WI38 (cell line): ENCODE results near the gene PCBP3.
"Not testable (repeated sequence)": the region's sequence is repeated elsewhere in the genome, so short reads cannot be mapped to it uniquely, and the experiment has no call there.

ENCODE experiments used
- H3K4me3 ChIP-seq: 2 replicates; pipeline ENCODE4 v1.5.1; 2011; ENCODE audit warnings: low read depth, mild to moderate bottlenecking, control low read depth, low read length
- TF ChIP-seq, protein P1 (sequence below): IDR thresholded peaks from 2 replicates; pipeline ENCODE4 v1.5.1; 2012; ENCODE audit warnings: low read depth, mild to moderate bottlenecking, control low read depth, low read length

The PCBP3 gene

DNA sequence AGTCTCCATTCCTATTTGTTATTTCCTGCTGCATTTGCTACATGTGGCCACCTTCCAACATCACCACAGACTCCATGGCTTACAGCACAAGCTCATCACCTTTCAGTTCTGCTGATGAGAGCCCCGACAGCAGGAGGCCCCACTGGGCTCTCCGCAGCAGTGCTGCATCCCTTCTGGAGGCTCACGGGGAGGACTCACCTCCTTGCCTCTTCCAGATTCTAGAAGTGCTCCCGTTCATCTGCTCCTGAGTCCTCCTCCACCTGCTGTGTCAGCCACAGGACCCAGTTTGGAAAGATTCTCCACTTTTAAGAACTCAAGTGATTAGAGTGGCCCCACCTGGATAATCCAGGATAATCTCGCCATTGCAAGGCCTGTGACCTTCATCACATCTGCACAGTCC lies 167.6 kb downstream of the PCBP3 start:
- TF ChIP-seq, protein P1, sequence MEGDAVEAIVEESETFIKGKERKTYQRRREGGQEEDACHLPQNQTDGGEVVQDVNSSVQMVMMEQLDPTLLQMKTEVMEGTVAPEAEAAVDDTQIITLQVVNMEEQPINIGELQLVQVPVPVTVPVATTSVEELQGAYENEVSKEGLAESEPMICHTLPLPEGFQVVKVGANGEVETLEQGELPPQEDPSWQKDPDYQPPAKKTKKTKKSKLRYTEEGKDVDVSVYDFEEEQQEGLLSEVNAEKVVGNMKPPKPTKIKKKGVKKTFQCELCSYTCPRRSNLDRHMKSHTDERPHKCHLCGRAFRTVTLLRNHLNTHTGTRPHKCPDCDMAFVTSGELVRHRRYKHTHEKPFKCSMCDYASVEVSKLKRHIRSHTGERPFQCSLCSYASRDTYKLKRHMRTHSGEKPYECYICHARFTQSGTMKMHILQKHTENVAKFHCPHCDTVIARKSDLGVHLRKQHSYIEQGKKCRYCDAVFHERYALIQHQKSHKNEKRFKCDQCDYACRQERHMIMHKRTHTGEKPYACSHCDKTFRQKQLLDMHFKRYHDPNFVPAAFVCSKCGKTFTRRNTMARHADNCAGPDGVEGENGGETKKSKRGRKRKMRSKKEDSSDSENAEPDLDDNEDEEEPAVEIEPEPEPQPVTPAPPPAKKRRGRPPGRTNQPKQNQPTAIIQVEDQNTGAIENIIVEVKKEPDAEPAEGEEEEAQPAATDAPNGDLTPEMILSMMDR = no peak
- H3K4me3 ChIP-seq = no peak overlapping the region

DNA sequence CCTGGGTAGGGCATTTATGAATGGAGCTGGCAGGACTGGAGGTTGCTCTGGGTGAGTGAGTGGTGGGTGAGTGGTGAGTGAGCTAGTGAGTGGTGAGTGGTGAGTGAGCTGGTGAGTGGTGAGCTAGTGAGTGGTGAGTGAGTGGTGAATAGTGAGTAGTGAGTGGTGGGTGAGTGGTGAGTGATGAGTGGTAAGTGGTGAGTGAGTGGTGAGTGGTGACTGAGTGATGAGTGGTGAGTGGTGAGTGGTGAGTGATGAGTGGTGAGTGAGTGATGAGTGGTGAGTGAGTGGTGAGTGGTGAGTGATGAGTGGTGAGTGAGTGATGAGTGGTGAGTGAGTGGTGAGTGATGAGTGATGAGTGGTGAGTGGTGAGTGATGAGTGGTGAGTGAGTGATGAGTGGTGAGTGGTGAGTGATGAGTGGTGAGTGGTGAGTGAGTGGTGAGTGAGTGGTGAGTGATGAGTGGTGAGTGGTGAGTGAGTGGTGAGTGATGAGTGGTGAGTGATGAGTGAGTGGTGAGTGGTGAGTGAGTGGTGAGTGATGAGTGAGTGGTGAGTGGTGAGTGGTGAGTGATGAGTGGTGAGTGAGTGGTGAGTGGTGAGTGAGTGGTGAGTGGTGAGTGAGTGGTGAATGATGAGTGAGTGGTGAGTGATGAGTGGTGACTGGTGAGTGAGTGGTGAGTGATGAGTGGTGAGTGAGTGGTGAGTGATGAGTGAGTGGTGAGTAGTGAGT lies 170.8 kb downstream of the PCBP3 start:
- H3K4me3 ChIP-seq = not testable (repeated sequence)

DNA sequence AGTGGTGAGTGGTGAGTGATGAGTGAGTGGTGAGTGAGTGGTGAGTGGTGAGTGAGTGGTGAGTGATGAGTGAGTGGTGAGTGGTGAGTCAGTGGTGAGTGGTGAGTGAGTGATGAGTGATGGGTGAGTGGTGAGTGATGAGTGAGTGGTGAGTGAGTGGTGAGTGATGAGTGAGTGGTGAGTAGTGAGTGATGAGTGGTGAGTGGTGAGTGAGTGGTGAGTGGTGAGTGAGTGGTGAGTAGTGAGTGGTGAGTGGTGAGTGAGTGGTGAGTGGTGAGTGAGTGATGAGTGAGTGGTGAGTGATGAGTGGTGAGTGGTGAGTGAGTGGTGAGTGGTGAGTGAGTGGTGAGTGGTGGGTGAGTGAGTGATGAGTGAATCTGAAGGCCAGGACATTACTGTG lies 172.3 kb downstream of the PCBP3 start:
- not testable (repeated sequence) for H3K4me3 ChIP-seq

DNA sequence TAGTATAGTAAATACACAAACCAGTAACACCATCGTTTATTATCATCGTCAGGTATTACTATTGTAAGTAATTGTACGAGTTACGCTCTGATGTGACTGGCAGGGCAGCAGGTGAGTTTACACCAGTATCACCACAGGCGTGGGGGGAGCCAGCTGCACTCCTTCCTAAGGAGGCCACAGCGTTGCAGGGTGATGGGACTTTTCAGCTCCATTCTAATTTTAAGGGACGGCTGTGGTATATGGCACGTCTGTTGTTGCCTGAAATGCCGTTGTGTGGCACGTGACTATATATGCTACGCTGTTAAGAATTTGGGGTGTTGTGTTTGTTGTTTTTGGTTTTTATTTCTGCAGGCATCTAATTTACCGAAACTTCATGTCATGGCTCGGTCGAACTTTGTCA lies 173.3 kb downstream of the PCBP3 start:
- TF ChIP-seq, protein P1 = no peak
- no peak overlapping the region for H3K4me3 ChIP-seq

DNA sequence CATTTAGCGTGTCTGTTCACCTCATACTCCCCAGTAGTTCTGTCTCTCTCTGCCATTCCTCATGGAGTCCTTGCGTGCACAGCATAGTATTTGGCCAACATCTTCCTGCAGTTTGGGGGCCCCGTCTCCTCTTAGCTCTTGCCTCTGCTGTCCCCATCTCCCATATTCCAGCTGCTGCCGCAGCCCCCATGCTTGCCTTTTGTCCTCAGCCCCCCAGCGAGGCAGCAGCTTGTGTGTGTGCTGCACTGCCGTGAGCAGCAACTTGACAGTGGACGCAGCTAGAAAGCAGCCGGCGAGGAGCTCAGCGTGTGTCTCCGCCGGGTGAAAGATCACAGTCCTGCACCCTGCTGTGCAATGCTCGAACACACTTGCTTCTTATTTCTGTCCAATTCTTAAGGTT lies 173.8 kb downstream of the PCBP3 start:
- H3K4me3 ChIP-seq = no peak overlapping the region
- TF ChIP-seq, protein P1 = no peak

DNA sequence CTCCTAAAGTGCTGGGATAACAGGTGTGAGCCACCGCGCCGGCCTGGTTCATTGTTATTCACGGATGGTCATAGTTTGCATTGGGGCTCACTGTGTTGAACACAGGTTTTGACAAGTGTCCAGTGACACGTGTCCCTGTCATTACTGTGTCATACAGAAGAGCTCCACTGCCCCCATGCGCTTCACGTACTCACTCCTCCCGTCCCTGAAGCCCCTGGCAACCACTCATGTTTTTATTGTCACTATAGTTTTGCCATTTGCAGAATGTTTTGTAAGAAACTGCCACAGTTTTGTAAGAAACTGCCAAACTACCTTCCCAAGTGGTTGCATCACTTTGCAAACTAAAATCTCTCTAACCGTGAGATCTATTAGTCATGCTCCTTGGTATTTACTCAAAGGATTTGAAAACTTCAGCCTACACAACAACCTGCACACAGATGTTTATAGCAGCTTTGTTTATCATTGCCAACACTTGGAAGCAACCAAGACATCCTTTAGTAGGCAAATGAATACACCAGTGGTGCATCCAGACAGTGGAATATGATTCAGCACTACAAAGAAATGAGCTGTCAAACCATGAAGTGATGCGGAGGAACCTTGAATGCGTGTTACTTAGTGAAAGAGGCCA lies 174.9 kb downstream of the PCBP3 start:
- TF ChIP-seq, protein P1 = no peak
- H3K4me3 ChIP-seq = no peak overlapping the region

DNA sequence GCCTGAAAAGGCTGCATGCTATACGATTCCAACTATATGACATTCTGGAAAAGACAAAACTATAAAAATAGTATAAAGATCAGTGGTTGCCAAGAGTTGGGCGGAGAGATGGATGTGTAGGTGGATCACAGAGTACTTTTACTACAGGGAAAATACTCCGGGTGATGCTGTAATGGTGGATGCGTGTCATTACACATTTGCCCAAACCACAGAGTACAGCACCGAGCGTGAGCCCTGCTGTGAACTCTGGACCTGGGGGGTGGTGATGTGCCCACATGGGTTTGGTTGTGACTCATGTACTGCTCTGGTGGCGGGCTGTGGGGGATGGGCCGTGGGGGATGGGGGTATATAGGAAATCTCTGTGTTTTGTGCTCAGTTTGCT lies 175.4 kb downstream of the PCBP3 start:
- no peak overlapping the region for H3K4me3 ChIP-seq
- TF ChIP-seq, protein P1 = no peak

DNA sequence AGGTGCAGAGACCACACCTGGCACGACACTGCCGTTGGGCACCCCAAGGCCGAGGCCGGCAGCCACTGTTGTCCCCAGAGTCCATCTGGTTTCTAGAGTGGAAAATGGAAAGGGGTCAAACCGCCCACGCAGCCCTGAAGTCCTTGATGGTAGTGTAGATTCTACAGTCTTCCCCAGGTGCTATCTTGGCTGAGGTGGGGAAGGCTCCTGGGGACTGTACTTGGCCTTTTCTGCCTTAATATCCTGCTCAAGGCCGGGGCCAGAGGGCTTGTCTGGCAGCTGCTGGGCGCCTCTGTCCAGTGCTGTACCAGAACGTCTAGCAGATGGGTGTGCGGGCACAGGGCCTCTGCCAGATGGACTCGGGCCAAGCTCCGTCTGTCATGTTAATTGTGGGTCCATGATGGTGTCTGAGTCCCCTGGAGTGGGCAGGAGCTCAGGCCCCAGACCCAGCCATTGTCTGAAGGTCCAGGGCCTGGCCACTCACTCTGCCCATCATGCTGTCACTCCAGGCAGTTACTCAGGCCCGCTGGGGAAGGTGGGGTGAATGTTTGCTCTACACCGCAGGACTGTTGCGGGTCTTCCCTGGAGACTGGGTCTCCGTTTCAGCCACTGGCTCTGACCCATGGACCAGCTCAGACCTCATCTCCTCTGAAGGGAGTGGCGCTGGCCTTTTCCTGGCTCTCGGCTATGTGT lies 176.1 kb downstream of the PCBP3 start:
- H3K4me3 ChIP-seq = no peak overlapping the region
- TF ChIP-seq, protein P1 = no peak
